Activated naive CD4-positive, alpha-beta T cell treated with anti-CD3 and anti-CD28 coated beads, Interleukin-2, amount 50 U/mL, for 72 hours (primary cell): Measurements from ENCODE around the gene TSKU. TPM values are rescaled to one million over a fixed set of nuclear protein-coding genes. Genes with fewer than 3 reads are reported as not detected.
A peak's percentile ranks its signal among the peaks of the same experiment; 100 is the strongest.

Source experiments
- ATAC-seq, 2 donors: fragments of 150-1000 bp; cut with Tn5 transposase; 2 replicates each; pipeline ENCODE4 v1.10.0; 2021; ENCODE audit warnings: mild to moderate bottlenecking in 2 of 2, moderate library complexity in 2 of 2
- DNase-seq, 2 donors: peaks; one replicate each; pipeline ENCODE4 v3.0.0; 2021 to 2022; ENCODE audit warnings: low spot score in 2 of 2
- H3K27ac Mint-ChIP-seq, 2 donors: one replicate each; pipeline ENCODE4 v1.8.0; 2022; ENCODE audit warnings: mild to moderate bottlenecking in 2 of 2, mixed read lengths in 2 of 2
- H3K36me3 Mint-ChIP-seq, 2 donors: one replicate each; pipeline ENCODE4 v1.8.0; 2022; ENCODE audit warnings: mixed read lengths in 2 of 2
- H3K9me3 Mint-ChIP-seq, 2 donors: one replicate each; pipeline ENCODE4 v1.8.0; 2022; ENCODE audit warnings: mixed read lengths in 2 of 2
- total RNA-seq, 2 donors: library from RNA; stranded (reverse); gene quantifications; one replicate each; pipeline ENCODE4 v1.2.3, GENCODE V29; 2022

Gene TSKU
- total RNA-seq, 2 donors from 2014 or later, result 17.3 TPM; not detected in 1

- Mint-ChIP-seq H3K27ac (no peak overlapping the region), H3K9me3 (no peaks in the 10 kb centered on the region), H3K36me3 (no peaks in the 10 kb centered on the region)
- ATAC-seq (no peak), DNase-seq (peak in 1 of 2 donors; percentile 28)
These were observed 18.1 kb upstream of the TSKU start for GRCh38 chr11:76764941-76765665.

GRCh38 chr11:76765863-76766350 is 17.2 kb upstream of the TSKU start:
- DNase-seq, result no peak
- no peaks in the 10 kb centered on the region for H3K36me3 Mint-ChIP-seq
- H3K9me3 Mint-ChIP-seq, result no peaks in the 10 kb centered on the region
- H3K27ac Mint-ChIP-seq, result no peak overlapping the region
- ATAC-seq, result no peak

DNA sequence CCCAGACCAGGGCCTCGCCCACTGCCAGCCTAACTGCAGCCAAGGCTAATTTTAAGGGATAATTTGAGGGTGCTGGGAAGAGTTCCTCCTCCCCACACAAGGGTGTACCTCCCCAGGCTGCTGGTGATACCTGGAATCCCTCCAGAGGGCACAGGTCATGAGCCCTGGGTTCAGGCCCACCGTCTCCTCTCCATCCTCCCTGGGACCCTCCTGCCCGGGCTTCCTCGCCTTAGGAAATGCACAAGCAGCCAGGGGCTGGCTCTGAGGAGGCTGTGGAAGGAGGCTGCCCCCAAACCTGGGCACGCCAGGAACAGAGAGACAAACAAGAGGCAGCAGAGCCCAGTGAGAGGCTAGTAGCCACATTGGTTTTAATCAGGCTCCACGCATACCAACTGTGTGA is 16.6 kb upstream of the TSKU start:
- no peak overlapping the region for H3K27ac Mint-ChIP-seq
- H3K36me3 Mint-ChIP-seq, result no peaks in the 10 kb centered on the region
- no peak for ATAC-seq
- H3K9me3 Mint-ChIP-seq, result no peaks in the 10 kb centered on the region
- no peak for DNase-seq

- H3K9me3 Mint-ChIP-seq, result no peaks in the 10 kb centered on the region
These were observed 15.5 kb upstream of the TSKU start for GRCh38 chr11:76767659-76768058.

GRCh38 chr11:76768088-76768908 is 14.9 kb upstream of the TSKU start:
- peak overlapping the region in 1 of 2 donors; percentile 90 for H3K27ac Mint-ChIP-seq
- no peak for DNase-seq

More at GRCh38 chr11:76767659-76768058, 15.5 kb upstream of the TSKU start:
- DNase-seq (no peak), ATAC-seq (no peak)
- H3K27ac Mint-ChIP-seq, result peak overlapping the region in 1 of 2 donors; percentile 1
- H3K36me3 Mint-ChIP-seq, result no peaks in the 10 kb centered on the region

DNA sequence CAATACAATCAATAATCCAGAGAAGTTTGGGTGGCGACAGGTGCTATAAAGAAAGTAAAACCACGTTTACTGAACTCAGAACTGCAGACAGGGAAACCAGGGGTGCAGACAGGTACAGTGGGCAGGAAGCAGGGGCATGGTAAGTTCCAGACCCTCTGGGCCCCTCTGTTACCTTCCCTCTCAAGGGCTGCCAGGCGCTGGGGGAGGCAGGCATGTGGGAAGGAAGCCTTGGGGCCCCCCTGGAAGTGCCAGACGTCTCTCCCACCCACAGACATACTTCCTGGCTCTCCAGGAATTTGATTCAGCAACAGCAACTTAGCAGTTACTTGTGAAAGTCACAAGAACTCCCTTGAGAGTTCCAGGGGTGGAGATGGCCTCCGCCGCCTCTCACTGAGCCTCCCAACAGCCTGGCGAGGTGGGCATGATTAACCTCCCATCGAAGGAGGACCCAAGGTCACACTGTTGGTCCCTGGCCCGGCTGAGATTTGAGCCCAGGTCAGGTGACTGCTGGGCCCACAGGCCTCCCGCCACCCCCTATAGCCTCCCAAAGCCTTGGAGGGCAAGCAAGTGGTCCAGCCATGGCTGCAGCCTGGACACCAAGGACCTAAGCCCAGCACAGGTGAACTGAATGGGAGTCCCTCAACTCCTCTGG is 14.1 kb upstream of the TSKU start:
- Mint-ChIP-seq H3K36me3 (no peaks in the 10 kb centered on the region), H3K9me3 (no peaks in the 10 kb centered on the region), H3K27ac (peak overlapping the region in 1 of 2 donors; percentile 90)
- DNase-seq (no peak), ATAC-seq (peak in 1 of 2 donors; percentile 50)

More at GRCh38 chr11:76768088-76768908, 14.9 kb upstream of the TSKU start:
- Mint-ChIP-seq H3K9me3 (no peaks in the 10 kb centered on the region), H3K36me3 (no peaks in the 10 kb centered on the region)
- peak; percentile 65 to 71 for ATAC-seq

DNA sequence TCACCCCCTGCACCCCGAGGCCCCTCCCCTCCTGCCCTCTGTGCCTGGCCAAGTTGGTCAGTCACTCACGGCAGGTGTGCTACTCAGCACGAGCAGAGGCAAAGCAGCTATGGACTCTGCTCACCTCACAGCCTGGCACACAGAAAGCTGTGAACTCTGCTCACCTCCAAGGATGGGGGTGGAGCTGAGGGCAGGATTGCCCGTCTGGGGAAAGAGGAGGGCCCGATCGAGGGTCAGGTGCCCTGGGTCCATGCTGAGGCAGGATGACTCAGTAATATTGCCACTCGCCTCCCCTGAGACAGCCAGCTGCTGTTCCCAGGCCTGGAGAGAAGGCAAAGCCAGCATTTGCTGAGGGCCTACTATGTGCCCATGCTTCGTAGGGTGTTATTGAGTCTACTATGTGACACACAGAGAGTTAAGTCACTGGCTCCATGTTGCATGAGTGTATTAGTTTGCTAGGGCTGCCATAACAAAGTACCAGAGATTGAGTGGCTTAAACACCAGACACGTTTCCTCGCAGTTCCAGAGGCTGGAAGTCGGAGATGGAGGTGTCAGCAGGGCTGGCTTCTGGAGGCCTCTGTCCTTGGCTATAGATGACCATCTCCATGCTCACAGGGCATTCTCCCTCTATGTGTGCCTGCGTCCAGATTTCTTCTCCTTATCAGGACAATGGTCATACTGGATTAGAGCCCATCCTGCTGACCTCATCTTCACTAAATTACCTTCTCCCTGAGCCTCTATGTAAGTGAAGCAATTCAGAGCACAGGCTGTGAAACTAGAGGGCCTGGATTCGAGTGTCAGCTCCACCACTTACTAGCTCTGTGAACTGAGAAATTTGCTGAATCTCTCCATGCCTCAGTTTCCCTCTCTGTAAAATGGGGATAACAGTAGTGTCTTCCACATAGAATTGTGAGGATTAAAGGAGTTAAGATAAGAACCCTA is 13.2 kb upstream of the TSKU start:
- DNase-seq (no peak), ATAC-seq (no peak)
- no peaks in the 10 kb centered on the region for H3K36me3 Mint-ChIP-seq
- H3K9me3 Mint-ChIP-seq, result peaks cover 0 to 6% of the 10 kb centered on the region in 2 donors
- H3K27ac Mint-ChIP-seq, result peak overlapping the region in 1 of 2 donors; percentile 63

DNA sequence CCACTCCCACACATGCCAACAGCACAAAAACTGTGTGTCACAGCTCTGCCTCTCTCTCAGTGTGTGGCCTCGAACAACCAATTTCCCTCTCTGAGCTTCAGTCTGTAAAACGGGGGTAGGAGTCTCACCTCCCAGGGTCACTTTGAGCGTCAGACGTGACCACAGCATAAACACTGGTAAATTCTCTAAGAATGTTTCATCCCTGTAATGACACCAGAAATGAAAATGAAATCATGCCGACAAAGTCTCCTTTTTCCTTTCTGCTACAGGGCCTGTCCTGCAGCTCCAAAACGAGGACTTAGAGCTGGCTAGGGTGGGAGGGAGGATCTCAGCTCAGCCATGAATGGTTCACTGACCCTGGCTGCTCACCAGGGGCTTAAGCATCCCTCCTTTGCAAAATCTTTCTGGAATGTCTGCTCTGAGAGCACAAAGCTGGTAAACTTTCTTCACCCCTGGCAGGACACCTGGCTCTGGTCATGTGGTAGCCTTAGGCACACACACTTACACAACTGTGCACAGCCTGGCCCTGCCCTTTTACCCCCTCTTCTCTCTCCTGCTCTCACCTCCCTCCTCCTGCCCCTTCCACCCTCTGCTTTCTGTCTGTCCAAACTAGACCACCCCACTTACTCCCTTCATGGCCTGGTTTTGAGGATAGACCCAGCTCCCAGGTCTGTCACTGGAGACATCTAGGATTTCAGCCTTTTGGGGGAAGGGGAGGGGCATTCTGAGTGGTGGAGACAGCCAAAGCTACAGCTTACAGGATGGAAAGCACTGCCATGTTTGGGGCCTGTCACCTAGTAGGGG is 12.3 kb upstream of the TSKU start:
- peak in 1 of 2 donors; percentile 60 for ATAC-seq
- no peaks in the 10 kb centered on the region for H3K36me3 Mint-ChIP-seq
- peak overlapping the region in 1 of 2 donors; percentile 63 for H3K27ac Mint-ChIP-seq
- DNase-seq, result no peak
- peaks cover 0 to 6% of the 10 kb centered on the region in 2 donors for H3K9me3 Mint-ChIP-seq

GRCh38 chr11:76771446-76772099 is 11.6 kb upstream of the TSKU start:
- Mint-ChIP-seq H3K9me3 (peaks cover 3 to 9% of the 10 kb centered on the region in 2 donors), H3K27ac (peak overlapping the region in 1 of 2 donors; percentile 73), H3K36me3 (peaks cover 2 to 3% of the 10 kb centered on the region in 2 donors)
- no peak for ATAC-seq
- no peak for DNase-seq

GRCh38 chr11:76772100-76772782 is 10.9 kb upstream of the TSKU start:
- Mint-ChIP-seq H3K9me3 (peaks cover 10 to 16% of the 10 kb centered on the region in 2 donors), H3K36me3 (peaks cover 9 to 10% of the 10 kb centered on the region in 2 donors), H3K27ac (peak overlapping the region in 1 of 2 donors; percentile 12)
- DNase-seq (no peak), ATAC-seq (no peak)

GRCh38 chr11:76772783-76773106 is 10.4 kb upstream of the TSKU start:
- DNase-seq, result no peak
- Mint-ChIP-seq H3K27ac (peak overlapping the region in 1 of 2 donors; percentile 12), H3K36me3 (peaks cover 13 to 14% of the 10 kb centered on the region in 2 donors), H3K9me3 (peaks cover 13 to 19% of the 10 kb centered on the region in 2 donors)
- no peak for ATAC-seq

- DNase-seq (no peak), ATAC-seq (no peak)
- Mint-ChIP-seq H3K9me3 (peaks cover 17 to 28% of the 10 kb centered on the region in 2 donors), H3K36me3 (peaks cover 23 to 24% of the 10 kb centered on the region in 2 donors), H3K27ac (no peak overlapping the region)
These were observed 9.2 kb upstream of the TSKU start for GRCh38 chr11:76773921-76774361.

GRCh38 chr11:76776472-76776871 is 6.7 kb upstream of the TSKU start:
- no peak for ATAC-seq
- DNase-seq, result no peak
- peaks cover 17 to 28% of the 10 kb centered on the region in 2 donors for H3K9me3 Mint-ChIP-seq
- peaks cover 23 to 24% of the 10 kb centered on the region in 2 donors for H3K36me3 Mint-ChIP-seq
- no peak overlapping the region for H3K27ac Mint-ChIP-seq

DNA sequence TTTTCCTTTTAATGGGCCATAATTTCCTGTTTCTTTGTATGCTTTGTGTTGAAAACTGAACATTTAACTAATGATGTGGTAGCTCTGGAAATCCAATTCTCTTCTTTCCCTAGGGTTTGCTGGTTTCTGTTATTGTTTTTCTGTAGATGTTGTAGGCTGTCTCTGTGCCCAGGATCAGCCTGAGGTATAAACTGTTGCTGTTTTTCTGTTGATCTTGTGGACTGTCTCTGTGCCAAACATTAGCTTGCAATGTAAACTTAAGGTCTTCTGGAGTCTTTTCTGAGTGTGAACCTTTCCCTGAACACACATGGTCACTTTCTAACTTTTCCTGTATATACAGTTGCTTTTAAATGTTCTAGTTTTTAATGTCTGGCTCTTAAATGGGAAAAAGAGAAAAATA is 5.9 kb upstream of the TSKU start:
- ATAC-seq (no peak), DNase-seq (no peak)
- H3K27ac Mint-ChIP-seq, result no peak overlapping the region
- peaks cover 17 to 28% of the 10 kb centered on the region in 2 donors for H3K9me3 Mint-ChIP-seq
- peaks cover 23 to 24% of the 10 kb centered on the region in 2 donors for H3K36me3 Mint-ChIP-seq
